ENCODE results near the gene DAND5. TPM values are rescaled to one million over a fixed set of nuclear protein-coding genes. Genes with fewer than 3 reads are reported as not detected.
"Not testable (repeated sequence)": the region's sequence is repeated elsewhere in the genome, so short reads cannot be mapped to it uniquely, and the experiment has no call there.

DAND5 gene
- polyA plus RNA-seq, 1 donor (not counting 4 experiments of a cell fraction or from before 2014, with no cell fraction given), result not detected

- H3K4me2 ChIP-seq (ENCODE audit: control insufficient read depth, extremely low read depth, insufficient read depth, low read depth, low read length), result no peak overlapping the region
- dilution Hi-C loops (cut with MboI; ENCODE audit: extremely low pct_ligation_motif_present, low sequenced_read_pairs), result no loop called here
- peaks cover 4% of the 10 kb centered on the region for H4K20me1 ChIP-seq (ENCODE audit: control insufficient read depth, extremely low read depth, insufficient read depth, low read length)
- no peaks in the 10 kb centered on the region for H3K9me3 ChIP-seq (ENCODE audit: control insufficient read depth, low read depth, low read length)
- H3K4me3 ChIP-seq (ENCODE audit: control insufficient read depth in 2 of 3, extremely low read depth in 1 of 3, insufficient read depth in 2 of 3, low read depth in 1 of 3, low read length in 3 of 3), result no peak overlapping the region
- peaks cover 35% of the 10 kb centered on the region for H3K79me2 ChIP-seq (ENCODE audit: control insufficient read depth, insufficient read depth, low read length)
- no peaks in the 10 kb centered on the region for H3K27me3 ChIP-seq (ENCODE audit: control insufficient read depth, extremely low read depth, insufficient read depth, low read length)
- peaks cover 41 to 47% of the 10 kb centered on the region in 2 experiments for H3K36me3 ChIP-seq (ENCODE audit: control insufficient read depth in 2 of 2, extremely low read depth in 1 of 2, insufficient read depth in 2 of 2, low read length in 2 of 2)
- H2AFZ ChIP-seq (ENCODE audit: control insufficient read depth, low read length), result no peak overlapping the region
- H3K9me1 ChIP-seq (ENCODE audit: control insufficient read depth, extremely low read depth, insufficient read depth, low read length), result no peaks in the 10 kb centered on the region
- FAIRE-seq, result no peak
- H3K4me1 ChIP-seq (ENCODE audit: control insufficient read depth, extremely low read depth, insufficient read depth, low read length), result peaks cover 14% of the 10 kb centered on the region
- no peak for DNase-seq (ENCODE audit: low read depth, low spot score)
- no peak overlapping the region for H3K27ac ChIP-seq (ENCODE audit: control insufficient read depth, insufficient read depth, low read length)
- TF ChIP-seq CTCF (optimal IDR thresholded peaks at IDR 0.05 in 1 of 3, IDR thresholded peaks at IDR 0.05 in 1 of 3, conservative IDR thresholded peaks at IDR 0.05 in 1 of 3; ENCODE audit: extremely low read depth in 1 of 3, insufficient read depth in 2 of 3, low read length in 3 of 3) (peak in 1 of 3 experiments; percentile 18), EZH2 (IDR thresholded peaks at IDR 0.05; ENCODE audit: low read length) (no peak)
- H3K9ac ChIP-seq (ENCODE audit: control insufficient read depth, extremely low read depth, insufficient read depth, low read length), result no peak overlapping the region
These were observed 20.6 kb upstream of the DAND5 start for GRCh38 chr19:12948612-12949362.

- Histone ChIP-seq H3K27me3 (ENCODE audit: control insufficient read depth, extremely low read depth, insufficient read depth, low read length) (no peaks in the 10 kb centered on the region), H3K4me1 (ENCODE audit: control insufficient read depth, extremely low read depth, insufficient read depth, low read length) (peaks cover 20% of the 10 kb centered on the region), H3K4me2 (ENCODE audit: control insufficient read depth, extremely low read depth, insufficient read depth, low read depth, low read length) (no peak overlapping the region), H3K9ac (ENCODE audit: control insufficient read depth, extremely low read depth, insufficient read depth, low read length) (no peak overlapping the region), H3K9me1 (ENCODE audit: control insufficient read depth, extremely low read depth, insufficient read depth, low read length) (peaks cover 2% of the 10 kb centered on the region), H4K20me1 (ENCODE audit: control insufficient read depth, extremely low read depth, insufficient read depth, low read length) (peaks cover 2% of the 10 kb centered on the region), H3K9me3 (ENCODE audit: control insufficient read depth, low read depth, low read length) (no peaks in the 10 kb centered on the region), H3K4me3 (ENCODE audit: control insufficient read depth in 2 of 3, extremely low read depth in 1 of 3, insufficient read depth in 2 of 3, low read depth in 1 of 3, low read length in 3 of 3) (no peak overlapping the region), H3K36me3 (ENCODE audit: control insufficient read depth in 2 of 2, extremely low read depth in 1 of 2, insufficient read depth in 2 of 2, low read length in 2 of 2) (peaks cover 41 to 49% of the 10 kb centered on the region in 2 experiments), H3K79me2 (ENCODE audit: control insufficient read depth, insufficient read depth, low read length) (peaks cover 43% of the 10 kb centered on the region), H3K27ac (ENCODE audit: control insufficient read depth, insufficient read depth, low read length) (no peak overlapping the region), H2AFZ (ENCODE audit: control insufficient read depth, low read length) (no peak overlapping the region)
- DNase-seq (ENCODE audit: low read depth, low spot score) (no peak), FAIRE-seq (no peak)
- dilution Hi-C loops (cut with MboI; ENCODE audit: extremely low pct_ligation_motif_present, low sequenced_read_pairs), result no loop called here
- TF ChIP-seq EZH2 (IDR thresholded peaks at IDR 0.05; ENCODE audit: low read length), result no peak
- no peak for TF ChIP-seq CTCF (optimal IDR thresholded peaks at IDR 0.05 in 1 of 3, IDR thresholded peaks at IDR 0.05 in 1 of 3, conservative IDR thresholded peaks at IDR 0.05 in 1 of 3; ENCODE audit: extremely low read depth in 1 of 3, insufficient read depth in 2 of 3, low read length in 3 of 3)
These were observed 19.8 kb upstream of the DAND5 start for GRCh38 chr19:12949363-12950283.

GRCh38 chr19:12952050-12952449, 17.3 kb upstream of the DAND5 start:
- DNase-seq (ENCODE audit: low read depth, low spot score); H3K27me3 ChIP-seq (ENCODE audit: control insufficient read depth, extremely low read depth, insufficient read depth, low read length); H3K4me3 ChIP-seq (ENCODE audit: control insufficient read depth in 2 of 3, extremely low read depth in 1 of 3, insufficient read depth in 2 of 3, low read depth in 1 of 3, low read length in 3 of 3); H3K27ac ChIP-seq (ENCODE audit: control insufficient read depth, insufficient read depth, low read length); dilution Hi-C loops (cut with MboI; ENCODE audit: extremely low pct_ligation_motif_present, low sequenced_read_pairs); H4K20me1 ChIP-seq (ENCODE audit: control insufficient read depth, extremely low read depth, insufficient read depth, low read length); H3K9ac ChIP-seq (ENCODE audit: control insufficient read depth, extremely low read depth, insufficient read depth, low read length); H3K9me3 ChIP-seq (ENCODE audit: control insufficient read depth, low read depth, low read length); H2AFZ ChIP-seq (ENCODE audit: control insufficient read depth, low read length); FAIRE-seq; H3K9me1 ChIP-seq (ENCODE audit: control insufficient read depth, extremely low read depth, insufficient read depth, low read length); H3K4me2 ChIP-seq (ENCODE audit: control insufficient read depth, extremely low read depth, insufficient read depth, low read depth, low read length): not testable (repeated sequence)
- Histone ChIP-seq H3K36me3 (ENCODE audit: control insufficient read depth in 2 of 2, extremely low read depth in 1 of 2, insufficient read depth in 2 of 2, low read length in 2 of 2) (peaks cover 39 to 50% of the 10 kb centered on the region in 2 experiments), H3K4me1 (ENCODE audit: control insufficient read depth, extremely low read depth, insufficient read depth, low read length) (peaks cover 30% of the 10 kb centered on the region), H3K79me2 (ENCODE audit: control insufficient read depth, insufficient read depth, low read length) (peaks cover 55% of the 10 kb centered on the region)
